Activated CD8-positive, alpha-beta memory T cell treated with anti-CD3 and anti-CD28 coated beads, Interleukin-2, amount 10 ng/mL, durations not matched to agents 7 days and 5 days (primary cell): ENCODE data around the gene FKBP14. TPM values are rescaled to one million over a fixed set of nuclear protein-coding genes. Genes with fewer than 3 reads are reported as not detected.
A peak's percentile ranks its signal among the peaks of the same experiment; 100 is the strongest.

Experiments
- ATAC-seq: fragments of 150-1000 bp; cut with Tn5 transposase; one replicate; pipeline ENCODE4 v1.10.0; 2021; ENCODE audit warnings: moderate library complexity
- CTCF ChIA-PET: fragments of 350-600 bp; sonication (Branson Sonifier 250); formaldehyde crosslinking; loops from one replicate; lab custom pipeline; 2021; ENCODE audit warnings: antibody characterized with exemption; lab: Charles Lee
- DNase-seq: peaks from one replicate; pipeline ENCODE4 v3.0.0-alpha.2; 2020
- H3K27ac Mint-ChIP-seq: one replicate; pipeline ENCODE4 v1.8.0; 2021; ENCODE audit warnings: mild to moderate bottlenecking, mixed read lengths
- H3K27me3 Mint-ChIP-seq: one replicate; pipeline ENCODE4 v1.8.0; 2021; ENCODE audit warnings: mixed read lengths
- H3K36me3 Mint-ChIP-seq: one replicate; pipeline ENCODE4 v1.8.0; 2021; ENCODE audit warnings: mild to moderate bottlenecking, mixed read lengths
- H3K4me1 Mint-ChIP-seq: one replicate; pipeline ENCODE4 v1.8.0; 2021; ENCODE audit warnings: mixed read lengths
- H3K4me3 Mint-ChIP-seq: one replicate; pipeline ENCODE4 v1.8.0; 2021; ENCODE audit warnings: mild to moderate bottlenecking, moderate library complexity, mixed read lengths
- H3K9me3 Mint-ChIP-seq: one replicate; pipeline ENCODE4 v1.8.0; 2022; ENCODE audit warnings: low read depth, mixed read lengths
- total RNA-seq, 2 experiments: library from RNA; stranded (reverse); gene quantifications; one replicate each; pipeline ENCODE4 v1.2.3, GENCODE V29; 2021

FKBP14 gene
- total RNA-seq, 2 experiments from 2014 or later = 5.2 to 6.4 TPM

- H3K27me3 Mint-ChIP-seq = peaks cover 52% of the 10 kb centered on the region
- H3K27ac Mint-ChIP-seq = no peak overlapping the region
- peaks cover 3% of the 10 kb centered on the region for H3K36me3 Mint-ChIP-seq
- ATAC-seq (no peak), DNase-seq (no peak)
- H3K9me3 Mint-ChIP-seq = peaks cover 5% of the 10 kb centered on the region
- no peak overlapping the region for H3K4me3 Mint-ChIP-seq
- H3K4me1 Mint-ChIP-seq = no peaks in the 10 kb centered on the region
- CTCF ChIA-PET = no interaction called here
These were observed 28.0 kb downstream of the FKBP14 start for GRCh38 chr7:29998489-29998888.

GRCh38 chr7:29996321-29996720 lies 30.2 kb downstream of the FKBP14 start:
- no peak for ATAC-seq
- peaks cover 62% of the 10 kb centered on the region for H3K27me3 Mint-ChIP-seq
- H3K27ac Mint-ChIP-seq = no peak overlapping the region
- no peak overlapping the region for H3K4me3 Mint-ChIP-seq
- DNase-seq = no peak
- peaks cover 5% of the 10 kb centered on the region for H3K9me3 Mint-ChIP-seq
- CTCF ChIA-PET = no interaction called here
- H3K4me1 Mint-ChIP-seq = no peaks in the 10 kb centered on the region
- H3K36me3 Mint-ChIP-seq = peaks cover 3% of the 10 kb centered on the region

GRCh38 chr7:29995652-29996051 lies 30.9 kb downstream of the FKBP14 start:
- Mint-ChIP-seq H3K4me3 (no peak overlapping the region), H3K9me3 (peaks cover 5% of the 10 kb centered on the region), H3K36me3 (peaks cover 3% of the 10 kb centered on the region), H3K4me1 (no peaks in the 10 kb centered on the region), H3K27ac (no peak overlapping the region), H3K27me3 (peaks cover 64% of the 10 kb centered on the region)
- CTCF ChIA-PET = no interaction called here
- ATAC-seq (no peak), DNase-seq (no peak)

- H3K9me3 Mint-ChIP-seq = peaks cover 3% of the 10 kb centered on the region
- peaks cover 10% of the 10 kb centered on the region for H3K4me1 Mint-ChIP-seq
- CTCF ChIA-PET = interaction anchor here (0.9 kb wide), 1 partner anchor 12 kb away, joined by 3 read pairs; no protein-coding TSS in a partner anchor
- peaks cover 3% of the 10 kb centered on the region for H3K36me3 Mint-ChIP-seq
- H3K27ac Mint-ChIP-seq = no peak overlapping the region
- DNase-seq (no peak), ATAC-seq (no peak)
- H3K27me3 Mint-ChIP-seq = peaks cover 59% of the 10 kb centered on the region
- H3K4me3 Mint-ChIP-seq = no peak overlapping the region
These were observed 33.4 kb downstream of the FKBP14 start for GRCh38 chr7:29993140-29993539.

DNA sequence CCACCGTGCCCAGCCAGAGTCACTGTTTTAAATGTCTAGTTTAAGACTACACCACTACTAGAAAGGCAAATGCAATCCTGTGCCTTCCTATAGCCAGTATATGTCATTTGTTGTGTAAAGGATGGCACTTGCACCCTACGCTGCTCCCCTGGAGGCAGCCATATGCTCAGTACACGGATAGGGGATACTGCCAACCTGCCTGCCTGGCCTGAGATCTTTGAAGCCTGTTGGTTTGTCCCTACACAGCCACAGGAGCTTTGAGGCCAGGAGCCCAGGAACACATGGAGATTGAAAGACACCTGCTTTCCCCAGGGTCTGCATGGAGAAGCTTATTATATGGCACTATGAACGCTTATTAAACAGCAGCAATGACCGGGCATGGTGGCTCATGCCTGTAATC lies 34.6 kb downstream of the FKBP14 start:
- H3K27me3 Mint-ChIP-seq = peaks cover 58% of the 10 kb centered on the region
- CTCF ChIA-PET = no interaction called here
- no peak for ATAC-seq
- no peak overlapping the region for H3K27ac Mint-ChIP-seq
- DNase-seq = no peak
- no peak overlapping the region for H3K4me3 Mint-ChIP-seq
- peaks cover 1% of the 10 kb centered on the region for H3K36me3 Mint-ChIP-seq
- H3K4me1 Mint-ChIP-seq = peaks cover 12% of the 10 kb centered on the region
- peaks cover 3% of the 10 kb centered on the region for H3K9me3 Mint-ChIP-seq

DNA sequence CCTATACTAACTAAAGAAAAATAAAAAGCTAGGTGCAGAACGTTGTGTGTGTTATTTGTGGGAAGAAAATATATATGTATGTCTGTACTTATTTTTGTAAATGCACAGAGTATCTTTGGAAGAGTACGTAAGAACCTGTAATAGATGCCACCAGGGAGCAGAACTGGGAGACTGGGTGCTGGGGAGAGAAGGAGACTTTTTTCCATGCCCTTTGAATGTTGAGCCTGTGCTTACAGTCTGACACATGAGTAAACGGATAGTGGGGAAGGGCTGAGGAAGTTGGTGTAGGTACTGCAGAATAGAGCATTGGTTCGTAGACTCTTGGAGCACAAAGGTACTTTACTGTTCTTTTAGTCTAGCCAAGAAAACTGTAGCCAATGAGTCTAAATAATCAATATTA lies 35.6 kb downstream of the FKBP14 start:
- Mint-ChIP-seq H3K27ac (no peak overlapping the region), H3K27me3 (peaks cover 53% of the 10 kb centered on the region), H3K4me1 (peaks cover 12% of the 10 kb centered on the region), H3K36me3 (peaks cover 2% of the 10 kb centered on the region), H3K9me3 (no peaks in the 10 kb centered on the region), H3K4me3 (no peak overlapping the region)
- ATAC-seq = no peak
- no peak for DNase-seq
- CTCF ChIA-PET = interaction anchor here (1.0 kb wide), 1 partner anchor 71 kb away, joined by 3 read pairs; no protein-coding TSS in a partner anchor

DNA sequence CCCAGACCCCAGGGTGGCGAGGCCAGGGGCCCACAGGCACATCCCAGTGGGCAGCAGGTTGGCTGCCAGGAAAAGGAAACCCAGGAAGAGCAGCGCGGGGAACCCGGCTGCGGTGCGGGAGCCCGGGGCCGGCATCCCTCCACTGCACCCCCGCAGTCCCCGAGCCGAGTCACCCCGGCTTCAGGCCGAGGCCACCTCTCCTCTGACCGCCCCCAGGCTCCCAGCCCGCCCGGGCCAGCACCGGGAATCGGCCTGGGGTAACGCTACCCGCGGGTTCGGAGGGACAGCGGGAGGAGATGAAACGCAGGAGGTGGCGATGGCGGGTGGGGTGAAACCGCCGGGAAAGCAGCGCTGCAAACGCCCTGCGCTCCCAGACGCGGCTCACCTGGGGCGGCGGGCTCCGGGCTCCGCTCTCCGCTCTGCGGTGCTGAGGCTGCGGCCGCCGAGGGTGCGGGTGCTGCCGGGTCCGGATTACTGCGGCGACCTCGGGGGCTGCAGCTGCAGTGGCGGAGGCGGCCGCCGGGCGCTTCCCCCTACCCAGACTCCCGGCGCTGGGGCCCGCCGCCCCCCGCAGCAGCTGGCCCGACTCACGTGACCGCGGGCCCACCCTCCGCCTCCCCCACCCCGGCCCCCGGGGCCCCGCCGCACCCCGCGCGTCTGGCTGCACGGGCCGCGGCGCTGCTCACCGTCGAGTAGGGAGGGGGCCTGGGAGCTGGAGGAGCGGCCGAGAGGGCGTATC lies 37.1 kb downstream of the FKBP14 start, which contains the start of gene SCRN1:
TSS of gene SCRN1 (minus strand) at position 545 of the 739 bp plus-strand sequence. CDS start 20,734 bp downstream, outside the sequence.
- H3K9me3 Mint-ChIP-seq = no peaks in the 10 kb centered on the region
- ATAC-seq (peak; percentile 65), DNase-seq (no peak)
- H3K4me1 Mint-ChIP-seq = peaks cover 15% of the 10 kb centered on the region
- CTCF ChIA-PET = no interaction called here
- H3K4me3 Mint-ChIP-seq = peak within 1 kb of the TSS; percentile 64
- peaks cover 54% of the 10 kb centered on the region for H3K27me3 Mint-ChIP-seq
- H3K36me3 Mint-ChIP-seq = peaks cover 2% of the 10 kb centered on the region
- H3K27ac Mint-ChIP-seq = peak within 1 kb of the TSS; percentile 64

DNA sequence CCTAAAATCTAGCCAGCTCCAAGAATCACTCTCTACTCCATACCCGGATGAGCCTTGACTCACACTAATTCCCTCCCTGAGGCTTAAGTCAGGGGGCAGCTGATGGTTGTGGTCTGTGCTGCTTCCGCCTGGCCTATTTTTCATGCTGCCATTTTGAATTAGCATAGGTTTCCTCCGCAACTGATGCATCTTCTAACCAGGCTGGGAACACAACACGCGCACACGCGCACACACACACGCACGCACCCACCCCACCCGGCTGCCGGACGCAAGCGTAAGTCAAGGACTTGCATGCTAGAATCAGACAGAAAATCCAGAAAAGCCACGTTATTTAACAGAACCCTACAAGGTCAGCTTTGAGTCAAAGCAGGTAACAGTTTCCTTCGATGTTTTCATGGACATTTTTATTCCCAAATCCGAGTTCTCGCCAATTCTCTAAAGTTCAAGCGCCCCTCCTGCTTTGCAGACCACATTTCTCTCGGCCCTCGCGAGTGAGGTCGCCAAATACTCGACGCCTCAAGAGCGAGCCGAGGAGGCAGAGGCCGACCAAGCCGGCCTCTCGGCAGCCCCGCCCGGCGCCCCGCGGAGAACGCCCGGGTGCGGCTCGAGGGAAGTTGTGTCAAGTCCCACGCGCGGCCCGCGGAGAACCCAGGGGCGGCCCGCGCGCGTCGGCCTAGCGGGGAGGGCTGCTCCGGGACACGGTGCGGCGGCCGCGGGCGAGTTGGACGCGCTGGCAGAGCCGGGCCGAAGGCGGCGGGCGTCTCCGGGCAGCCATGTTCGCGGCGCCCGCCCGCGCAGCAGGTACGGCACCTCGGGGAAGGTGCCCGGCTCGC lies 37.9 kb downstream of the FKBP14 start:
- Mint-ChIP-seq H3K27me3 (peaks cover 54% of the 10 kb centered on the region), H3K27ac (peak overlapping the region; percentile 64), H3K4me3 (peak overlapping the region; percentile 63), H3K4me1 (peaks cover 15% of the 10 kb centered on the region), H3K9me3 (no peaks in the 10 kb centered on the region), H3K36me3 (peaks cover 2% of the 10 kb centered on the region)
- ATAC-seq = peak; percentile 56
- DNase-seq = peak; percentile 43
- CTCF ChIA-PET = interaction anchor here (1.6 to 1.8 kb wide), 2 partner anchors 18 to 39 kb away, joined by 3 to 4 read pairs; no protein-coding TSS in a partner anchor

DNA sequence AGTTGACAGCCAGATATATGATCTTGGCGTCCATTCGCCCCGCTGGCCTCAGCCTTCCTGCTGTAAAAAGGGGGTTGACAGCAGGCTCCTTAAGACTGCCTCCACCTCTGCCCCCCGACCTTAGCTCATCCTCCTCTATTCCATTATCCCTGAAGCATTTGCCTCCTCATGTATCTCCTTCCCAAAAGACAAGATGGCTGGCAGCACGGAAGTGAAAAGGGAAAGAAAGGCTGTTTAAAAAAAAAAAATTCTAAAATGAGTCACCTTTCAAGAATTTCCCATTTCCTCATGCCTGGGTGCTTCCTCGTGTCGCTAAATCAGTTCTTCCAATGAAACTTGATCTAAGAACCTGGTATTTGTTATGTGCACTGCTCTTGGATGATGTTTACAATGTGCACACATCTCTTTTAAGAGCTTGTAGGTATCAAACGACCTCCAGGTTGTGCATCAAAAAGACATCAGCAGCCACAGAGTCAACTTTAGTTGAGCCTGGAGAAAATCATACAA lies 38.6 kb downstream of the FKBP14 start:
- no peak for DNase-seq
- Mint-ChIP-seq H3K36me3 (peaks cover 3% of the 10 kb centered on the region), H3K4me1 (peaks cover 15% of the 10 kb centered on the region), H3K9me3 (no peaks in the 10 kb centered on the region), H3K27ac (no peak overlapping the region), H3K27me3 (peaks cover 54% of the 10 kb centered on the region), H3K4me3 (peak overlapping the region; percentile 63)
- CTCF ChIA-PET = interaction anchor here (1.6 to 1.8 kb wide), 2 partner anchors 19 to 40 kb away, joined by 3 to 4 read pairs; no protein-coding TSS in a partner anchor
- ATAC-seq = no peak

DNA sequence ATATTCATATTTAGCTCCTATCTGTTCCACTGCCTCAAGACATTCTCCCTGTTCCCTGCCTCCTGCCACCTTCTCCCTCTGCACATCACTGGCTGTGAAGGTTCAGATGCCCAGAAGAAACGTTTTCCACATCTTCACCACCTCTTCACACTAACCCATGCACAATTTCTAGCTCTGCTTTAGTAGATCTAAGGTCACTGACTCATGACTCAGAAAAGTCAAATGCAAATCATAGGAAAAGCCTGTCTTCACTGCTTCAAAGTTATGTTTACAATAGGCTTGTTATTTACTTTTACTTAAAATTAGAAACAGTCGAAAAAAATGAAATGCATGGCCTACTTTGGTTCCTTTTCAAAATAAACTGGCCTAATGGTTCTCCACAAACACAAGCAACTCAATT lies 39.4 kb downstream of the FKBP14 start:
- peaks cover 46% of the 10 kb centered on the region for H3K27me3 Mint-ChIP-seq
- H3K9me3 Mint-ChIP-seq = no peaks in the 10 kb centered on the region
- H3K36me3 Mint-ChIP-seq = peaks cover 3% of the 10 kb centered on the region
- H3K4me3 Mint-ChIP-seq = no peak overlapping the region
- no peak for ATAC-seq
- no peak overlapping the region for H3K27ac Mint-ChIP-seq
- CTCF ChIA-PET = interaction anchor here (0.7 to 1.8 kb wide), 4 partner anchors 10 to 128 kb away, joined by 3 to 4 read pairs (median 4); no protein-coding TSS in a partner anchor
- no peak for DNase-seq
- peaks cover 15% of the 10 kb centered on the region for H3K4me1 Mint-ChIP-seq

DNA sequence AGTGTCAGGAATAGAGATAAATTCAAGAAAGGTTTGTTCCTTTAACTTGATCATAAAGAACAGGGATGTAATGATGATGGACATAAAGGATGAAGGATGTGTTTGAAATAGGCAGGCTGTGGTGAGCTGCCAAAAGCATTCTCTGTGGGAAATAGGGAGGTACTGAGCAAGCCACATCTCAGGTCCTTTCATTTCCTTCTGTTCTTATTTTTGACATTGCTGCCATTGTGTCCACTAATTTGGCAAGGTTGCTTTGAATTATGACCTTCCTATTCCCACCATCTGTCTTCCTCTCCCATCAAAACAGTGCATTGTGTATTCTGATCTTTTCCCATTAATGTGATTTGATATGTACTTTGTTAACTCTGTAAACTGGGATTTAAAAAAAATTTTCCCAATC lies 46.4 kb downstream of the FKBP14 start:
- H3K27me3 Mint-ChIP-seq = peaks cover 30% of the 10 kb centered on the region
- peaks cover 3% of the 10 kb centered on the region for H3K36me3 Mint-ChIP-seq

DNA sequence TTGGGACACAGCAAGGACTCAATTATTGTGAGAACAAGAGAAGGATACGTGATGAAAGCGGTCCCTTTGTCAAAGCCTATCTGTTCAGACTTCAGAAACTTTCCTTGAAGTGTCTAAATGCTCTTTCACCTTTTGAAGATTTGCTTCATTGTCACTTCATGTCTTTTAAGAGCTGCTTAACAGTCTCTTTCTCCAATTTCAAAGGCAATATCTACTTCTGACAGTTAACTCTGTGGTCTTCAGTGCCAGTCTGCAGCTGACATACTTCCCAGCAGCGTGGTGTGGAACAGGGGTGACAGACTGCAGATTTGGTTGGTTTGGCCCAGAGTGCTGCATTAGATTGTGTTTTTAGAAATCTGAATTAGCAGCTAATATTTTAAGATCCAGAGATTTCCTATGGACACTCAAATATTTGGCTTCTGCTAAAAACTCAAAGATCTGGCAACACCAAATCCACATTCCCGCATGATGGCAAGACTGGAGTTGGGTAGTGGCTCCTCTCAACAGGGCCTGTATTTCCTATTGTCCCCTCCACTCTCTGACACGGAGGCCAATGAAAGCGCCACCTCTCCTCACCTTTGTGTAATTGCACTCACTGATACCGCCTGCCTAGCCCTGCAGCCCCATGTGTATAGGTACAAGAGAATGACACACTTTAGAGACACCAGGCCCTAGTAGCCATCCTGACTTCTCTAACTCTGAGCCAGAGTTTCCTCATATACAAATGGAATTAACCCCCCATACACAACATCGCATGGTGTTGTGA lies 48.4 kb downstream of the FKBP14 start:
- Mint-ChIP-seq H3K4me3 (no peak overlapping the region), H3K36me3 (peaks cover 2% of the 10 kb centered on the region), H3K27ac (no peak overlapping the region), H3K4me1 (no peaks in the 10 kb centered on the region), H3K27me3 (peaks cover 30% of the 10 kb centered on the region), H3K9me3 (no peaks in the 10 kb centered on the region)
- CTCF ChIA-PET = no interaction called here
- DNase-seq = no peak
- ATAC-seq = no peak

More for the DNA sequence above, 46.4 kb downstream of the FKBP14 start:
- CTCF ChIA-PET = interaction anchor here (1.1 to 1.2 kb wide), 2 partner anchors 13 to 59 kb away, joined by 3 read pairs; no protein-coding TSS in a partner anchor
- ATAC-seq (no peak), DNase-seq (no peak)
- Mint-ChIP-seq H3K9me3 (no peaks in the 10 kb centered on the region), H3K4me3 (no peak overlapping the region), H3K4me1 (no peaks in the 10 kb centered on the region), H3K27ac (no peak overlapping the region)
